Trophoblast cell (in vitro differentiated cells and primary cell): ENCODE data around the gene ZNF780B.

Experiments
- DNase-seq, 2 donors: peaks; one replicate each; pipeline ENCODE4 v3.0.0-alpha.2; 2016
- H2AFZ ChIP-seq: 2 replicates; pipeline ENCODE4 v1.6.1; 2013; ENCODE audit warnings: low read length, moderate library complexity, mild to moderate bottlenecking; ENCODE audit not compliant: insufficient read depth, poor library complexity
- H2AK5ac ChIP-seq: 2 replicates; pipeline ENCODE4 v1.6.1; 2013; ENCODE audit warnings: mild to moderate bottlenecking, low read length
- H2BK120ac ChIP-seq: 2 replicates; pipeline ENCODE4 v1.6.1; 2013; ENCODE audit warnings: low read length, mild to moderate bottlenecking, moderate library complexity; ENCODE audit not compliant: insufficient read depth, poor library complexity
- H2BK12ac ChIP-seq: 2 replicates; pipeline ENCODE4 v1.6.1; 2013; ENCODE audit warnings: mild to moderate bottlenecking, low read length, moderate library complexity
- H2BK5ac ChIP-seq: 2 replicates; pipeline ENCODE4 v1.6.1; 2013; ENCODE audit warnings: low read length, low read depth, moderate library complexity, mild to moderate bottlenecking; ENCODE audit not compliant: poor library complexity
- H3K14ac ChIP-seq: 2 replicates; pipeline ENCODE4 v1.6.1; 2013; ENCODE audit warnings: mild to moderate bottlenecking, low read length
- H3K18ac ChIP-seq: 2 replicates; pipeline ENCODE4 v1.6.1; 2013; ENCODE audit warnings: mild to moderate bottlenecking, low read length
- H3K23ac ChIP-seq: 2 replicates; pipeline ENCODE4 v1.6.1; 2013; ENCODE audit warnings: low read length
- H3K27ac ChIP-seq: 2 replicates; pipeline ENCODE4 v1.5.1; 2013; ENCODE audit warnings: low read depth, mild to moderate bottlenecking, inconsistent platforms, low read length, moderate library complexity
- H3K27me3 ChIP-seq: 2 replicates; pipeline ENCODE4 v1.6.1; 2013; ENCODE audit warnings: inconsistent platforms, mild to moderate bottlenecking, low read length, moderate library complexity; ENCODE audit not compliant: insufficient read depth
- H3K36me3 ChIP-seq, 2 experiments: 1 replicate in 1 of 2; 2 replicates in 1 of 2; pipeline ENCODE4 v1.6.1; 2013; ENCODE audit warnings: low read length in 2 of 2, mild to moderate bottlenecking in 2 of 2, moderate library complexity in 1 of 2; ENCODE audit not compliant: insufficient read depth in 2 of 2, control insufficient read depth in 1 of 2
- H3K4ac ChIP-seq: 2 replicates; pipeline ENCODE4 v1.6.1; 2013; ENCODE audit warnings: low read depth, mild to moderate bottlenecking, low read length, moderate library complexity
- H3K4me1 ChIP-seq, 2 experiments: 1 replicate in 1 of 2; 2 replicates in 1 of 2; pipeline ENCODE4 v1.6.1; 2013; ENCODE audit warnings: low read length in 2 of 2, mild to moderate bottlenecking in 2 of 2, moderate library complexity in 1 of 2; ENCODE audit not compliant: insufficient read depth in 2 of 2, control insufficient read depth in 1 of 2
- H3K4me2 ChIP-seq: 2 replicates; pipeline ENCODE4 v1.6.1; 2013; ENCODE audit warnings: inconsistent platforms, mild to moderate bottlenecking, low read length, moderate library complexity
- H3K4me3 ChIP-seq: 2 replicates; pipeline ENCODE4 v1.5.1; 2013; ENCODE audit warnings: mild to moderate bottlenecking, low read depth, low read length, inconsistent platforms
- H3K79me1 ChIP-seq: one replicate; pipeline ENCODE4 v1.6.1; 2013; ENCODE audit warnings: low read length
- H3K79me2 ChIP-seq: 2 replicates; pipeline ENCODE4 v1.6.1; 2013; ENCODE audit warnings: low read length, mild to moderate bottlenecking; ENCODE audit not compliant: control insufficient read depth, insufficient read depth, poor library complexity
- H3K9ac ChIP-seq: 2 replicates; pipeline ENCODE4 v1.6.1; 2013; ENCODE audit warnings: mild to moderate bottlenecking, low read length
- H3K9me3 ChIP-seq: 2 replicates; pipeline ENCODE4 v1.6.1; 2013; ENCODE audit warnings: low read depth, mild to moderate bottlenecking, control low read depth, inconsistent platforms, low read length; ENCODE audit not compliant: insufficient read depth
- H4K12ac ChIP-seq: 2 replicates; pipeline ENCODE4 v1.6.1; 2013; ENCODE audit warnings: low read depth, mild to moderate bottlenecking, low read length, moderate library complexity
- H4K8ac ChIP-seq: 2 replicates; pipeline ENCODE4 v1.6.1; 2013; ENCODE audit warnings: low read depth, mild to moderate bottlenecking, low read length, moderate library complexity
- H4K91ac ChIP-seq: one replicate; pipeline ENCODE4 v1.6.1; 2013; ENCODE audit warnings: low read depth, mild to moderate bottlenecking, low read length, moderate library complexity
- WGBS: extraction: QIAGEN DNeasy Blood & Tissue Kit; methylation state at CpG from one replicate; pipeline ENCODE4 v1.1.7; 2013; ENCODE audit warnings: missing lambda C conversion rate; ENCODE audit not compliant: insufficient read length, insufficient coverage; ENCODE audit errors: extremely low coverage; 5-methylcytosine and 5-hydroxymethylcytosine counted together

The ZNF780B gene

GRCh38 chr19:40078377-40078776 lies 22.3 kb upstream of the ZNF780B start:
- Histone ChIP-seq H3K27ac (no peak overlapping the region), H3K36me3 (peaks cover 15 to 40% of the 10 kb centered on the region in 2 experiments), H3K27me3 (no peaks in the 10 kb centered on the region), H2AFZ (no peak overlapping the region), H4K8ac (no peak overlapping the region), H2BK120ac (no peak overlapping the region), H2BK5ac (no peak overlapping the region), H3K4me2 (no peak overlapping the region), H4K12ac (no peak overlapping the region), H4K91ac (no peak overlapping the region), H3K4me3 (no peak overlapping the region), H2BK12ac (no peak overlapping the region), H3K79me1 (no peaks in the 10 kb centered on the region), H3K4ac (no peak overlapping the region), H3K79me2 (no peaks in the 10 kb centered on the region), H3K4me1 (no peaks in the 10 kb centered on the region), H3K14ac (no peak overlapping the region), H3K18ac (no peak overlapping the region), H3K23ac (no peak overlapping the region), H2AK5ac (no peak overlapping the region), H3K9ac (no peak overlapping the region), H3K9me3 (peaks cover 6% of the 10 kb centered on the region)
- DNase-seq = no peak
- no CpG with 5 or more reads among the region's 1 CpG for WGBS

GRCh38 chr19:40070058-40070457 lies 14.0 kb upstream of the ZNF780B start:
- Histone ChIP-seq H3K27ac (no peak overlapping the region), H3K79me1 (no peaks in the 10 kb centered on the region), H3K27me3 (no peaks in the 10 kb centered on the region), H3K9ac (no peak overlapping the region), H4K8ac (no peak overlapping the region), H3K4me3 (no peak overlapping the region), H3K36me3 (peaks cover 0 to 11% of the 10 kb centered on the region in 2 experiments), H4K12ac (no peak overlapping the region), H2BK12ac (no peak overlapping the region), H3K9me3 (no peaks in the 10 kb centered on the region), H4K91ac (no peak overlapping the region), H2AK5ac (no peak overlapping the region), H3K14ac (no peak overlapping the region), H3K79me2 (no peaks in the 10 kb centered on the region), H3K4ac (no peak overlapping the region), H3K4me1 (no peaks in the 10 kb centered on the region), H3K18ac (no peak overlapping the region), H2AFZ (no peak overlapping the region), H3K4me2 (no peak overlapping the region), H2BK5ac (no peak overlapping the region), H2BK120ac (no peak overlapping the region), H3K23ac (no peak overlapping the region)
- no CpG with 5 or more reads among the region's 1 CpG for WGBS
- DNase-seq = no peak

- Histone ChIP-seq H3K4me3 (no peak overlapping the region), H3K4me2 (no peak overlapping the region), H3K4ac (no peak overlapping the region), H3K18ac (no peak overlapping the region), H3K9ac (no peak overlapping the region), H3K36me3 (no peaks in the 10 kb centered on the region), H4K91ac (no peak overlapping the region), H3K27me3 (no peaks in the 10 kb centered on the region), H2AFZ (no peak overlapping the region), H2BK120ac (no peak overlapping the region), H2BK12ac (no peak overlapping the region), H3K14ac (no peak overlapping the region), H3K79me1 (peaks cover 5% of the 10 kb centered on the region), H2BK5ac (no peak overlapping the region), H3K27ac (no peak overlapping the region), H3K9me3 (no peaks in the 10 kb centered on the region), H3K79me2 (peaks cover 5% of the 10 kb centered on the region), H3K23ac (no peak overlapping the region), H3K4me1 (peaks cover 2 to 4% of the 10 kb centered on the region in 2 experiments), H4K8ac (no peak overlapping the region), H4K12ac (no peak overlapping the region), H2AK5ac (no peak overlapping the region)
- no CpG with 5 or more reads among the region's 1 CpG for WGBS
- DNase-seq = no peak
Observed at GRCh38 chr19:40059624-40060023, 3.6 kb upstream of the ZNF780B start.

GRCh38 chr19:40057166-40057565 lies 1.1 kb upstream of the ZNF780B start:
- no peak overlapping the region for H4K12ac ChIP-seq
- H2BK5ac ChIP-seq = no peak overlapping the region
- no CpG with 5 or more reads among the region's 1 CpG for WGBS
- H3K36me3 ChIP-seq = no peaks in the 10 kb centered on the region
- no peak for DNase-seq
- H3K4ac ChIP-seq = no peak overlapping the region
- H3K27me3 ChIP-seq = no peaks in the 10 kb centered on the region
- no peak overlapping the region for H3K14ac ChIP-seq
- no peak overlapping the region for H4K91ac ChIP-seq
- no peak overlapping the region for H2AK5ac ChIP-seq
- H4K8ac ChIP-seq = no peak overlapping the region
- H3K18ac ChIP-seq = no peak overlapping the region
- H2BK120ac ChIP-seq = no peak overlapping the region
- no peak overlapping the region for H3K9ac ChIP-seq
- H3K79me2 ChIP-seq = peaks cover 5% of the 10 kb centered on the region
- peaks cover 5% of the 10 kb centered on the region for H3K79me1 ChIP-seq
- no peaks in the 10 kb centered on the region for H3K9me3 ChIP-seq
- no peak overlapping the region for H3K4me2 ChIP-seq
- no peak overlapping the region for H2AFZ ChIP-seq
- H3K23ac ChIP-seq = no peak overlapping the region
- H3K27ac ChIP-seq = no peak overlapping the region
- no peak overlapping the region for H3K4me3 ChIP-seq
- no peak overlapping the region for H2BK12ac ChIP-seq
- H3K4me1 ChIP-seq = peaks cover 2 to 4% of the 10 kb centered on the region in 2 experiments
